GM19351 (cell line): ENCODE data around the gene HELZ.
"Not testable (repeated sequence)": the region's sequence is repeated elsewhere in the genome, so short reads cannot be mapped to it uniquely, and the experiment has no call there.

Source experiments
- ATAC-seq: cut with Tn5 transposase; IDR thresholded peaks from one replicate; pipeline ENCODE4 v1.9.1; 2021; ENCODE audit warnings: mild to moderate bottlenecking, moderate library complexity; ENCODE audit not compliant: unreplicated experiment

HELZ gene

GRCh38 chr17:67054011-67054591 lies 190.9 kb downstream of the HELZ start:
- no peak for ATAC-seq

- ATAC-seq, result no peak
Measured at GRCh38 chr17:67053438-67054000, 191.5 kb downstream of the HELZ start.

- no peak for ATAC-seq
Measured at GRCh38 chr17:67052720-67053437, 192.1 kb downstream of the HELZ start.

- no peak for ATAC-seq
Measured at GRCh38 chr17:67051837-67052236, 193.2 kb downstream of the HELZ start.

GRCh38 chr17:67051155-67051538 lies 193.8 kb downstream of the HELZ start:
- no peak for ATAC-seq

- ATAC-seq, result no peak
Measured at GRCh38 chr17:67050471-67051154, 194.4 kb downstream of the HELZ start.

GRCh38 chr17:67050066-67050465 lies 194.9 kb downstream of the HELZ start:
- no peak for ATAC-seq

GRCh38 chr17:67049025-67049739 lies 195.8 kb downstream of the HELZ start:
- no peak for ATAC-seq

GRCh38 chr17:67047382-67047781 lies 197.6 kb downstream of the HELZ start:
- ATAC-seq, result no peak

GRCh38 chr17:67046398-67046797 lies 198.6 kb downstream of the HELZ start:
- ATAC-seq, result no peak

- ATAC-seq, result no peak
Measured at GRCh38 chr17:67044940-67045339, 200.1 kb downstream of the HELZ start.

- ATAC-seq, result no peak
Measured at GRCh38 chr17:67044016-67044772, 200.8 kb downstream of the HELZ start, which contains the start of gene CACNG1. TSS of gene CACNG1 (plus strand) at chr17:67044554. CDS start at chr17:67044661, 107 bp downstream.

- no peak for ATAC-seq
Measured at GRCh38 chr17:67043283-67043682, 201.7 kb downstream of the HELZ start.

- ATAC-seq, result no peak
Measured at GRCh38 chr17:67041941-67042899, 202.8 kb downstream of the HELZ start.

- ATAC-seq, result no peak
Measured at GRCh38 chr17:67041531-67041930, 203.5 kb downstream of the HELZ start.

GRCh38 chr17:67041119-67041518 lies 203.9 kb downstream of the HELZ start:
- not testable (repeated sequence) for ATAC-seq

- no peak for ATAC-seq
Measured at GRCh38 chr17:67040652-67041051, 204.3 kb downstream of the HELZ start.

- no peak for ATAC-seq
Measured at GRCh38 chr17:67038861-67039365, 206.1 kb downstream of the HELZ start.
